Smooth muscle cell (in vitro differentiated cells): ENCODE results near the gene BRIP1. TPM values are rescaled to one million over a fixed set of nuclear protein-coding genes. Genes with fewer than 3 reads are reported as not detected.

Experiments used
- DNase-seq: peaks from one replicate; lab custom pipeline; 2025; ENCODE audit not compliant: unreplicated experiment; lab: John Stamatoyannopoulos, UW
- H2AFZ ChIP-seq: fragments of 200-600 bp; sonication (generic); 2 replicates; pipeline ENCODE4 v1.6.0; 2016; ENCODE audit warnings: antibody characterized with exemption, low read depth, mild to moderate bottlenecking
- H3F3A ChIP-seq: fragments of 200-600 bp; sonication (generic); 2 replicates; pipeline ENCODE4 v1.6.0; 2017; ENCODE audit warnings: antibody characterized with exemption, low read depth
- H3K27ac ChIP-seq: fragments of 200-600 bp; sonication (generic); 2 replicates; pipeline ENCODE4 v1.5.1; 2016; ENCODE audit warnings: low read depth, mild to moderate bottlenecking
- H3K27me3 ChIP-seq: fragments of 200-600 bp; sonication (generic); 2 replicates; pipeline ENCODE4 v1.6.1; 2016; ENCODE audit warnings: low read depth, mild to moderate bottlenecking
- H3K36me3 ChIP-seq: fragments of 200-600 bp; sonication (generic); 2 replicates; pipeline ENCODE4 v1.5.1; 2016; ENCODE audit warnings: low read depth
- H3K4me1 ChIP-seq: fragments of 200-600 bp; sonication (generic); 2 replicates; pipeline ENCODE4 v1.5.1; 2016; ENCODE audit warnings: low read depth
- H3K4me2 ChIP-seq: fragments of 200-600 bp; sonication (generic); 2 replicates; pipeline ENCODE4 v1.6.0; 2016; ENCODE audit warnings: mild to moderate bottlenecking
- H3K4me3 ChIP-seq: fragments of 200-600 bp; sonication (generic); 2 replicates; pipeline ENCODE4 v1.5.1; 2016; ENCODE audit warnings: mild to moderate bottlenecking
- H3K79me2 ChIP-seq: fragments of 200-600 bp; sonication (generic); 2 replicates; pipeline ENCODE4 v1.6.0; 2016; ENCODE audit warnings: low read depth, mild to moderate bottlenecking
- H3K9ac ChIP-seq: fragments of 200-600 bp; sonication (generic); 2 replicates; pipeline ENCODE4 v1.6.0; 2016; ENCODE audit warnings: low read depth
- H3K9me3 ChIP-seq: fragments of 200-600 bp; sonication (generic); replicated peaks from 2 replicates; pipeline ENCODE4 v1.5.1; 2016; ENCODE audit warnings: low read depth
- H4K20me1 ChIP-seq: fragments of 200-600 bp; sonication (generic); 2 replicates; pipeline ENCODE4 v1.6.0; 2016; ENCODE audit warnings: low read depth
- CTCF ChIP-seq: fragments of 200-600 bp; sonication (generic); IDR thresholded peaks from 2 replicates; pipeline ENCODE4 v1.5.1; 2017; ENCODE audit warnings: borderline replicate concordance, mild to moderate bottlenecking, antibody characterized with exemption; ENCODE audit not compliant: insufficient read depth, poor library complexity, severe bottlenecking
- WGBS: methylation state at CpG from one replicate; pipeline ENCODE4 v1.1.7; 2016; ENCODE audit warnings: low lambda C conversion rate; 5-methylcytosine and 5-hydroxymethylcytosine counted together
- polyA plus RNA-seq: library from polyadenylated mRNA; unstranded; fragments of >200 nt; fragmentation: Nextera tagmentation; extraction: Ambion mirVana; gene quantifications from 2 replicates; pipeline ENCODE4 v1.2.1, GENCODE V29; 2016
- total RNA-seq: library from RNA; depleted of rRNA; stranded (reverse); fragments of >200 nt; gene quantifications from 2 replicates; pipeline ENCODE4 v1.2.3, GENCODE V29; 2014

Gene BRIP1
- total and polyA plus RNA-seq, 2 experiments from 2014 or later = 0.71 to 9.1 TPM

GRCh38 chr17:61635913-61636432, 227.4 kb downstream of the BRIP1 start:
- no peak overlapping the region for H3K4me3 ChIP-seq
- H3K4me1 ChIP-seq = no peaks in the 10 kb centered on the region
- H3K27me3 ChIP-seq = peaks cover 9% of the 10 kb centered on the region
- no peak overlapping the region for H3K4me2 ChIP-seq
- no peaks in the 10 kb centered on the region for H3F3A ChIP-seq
- no peaks in the 10 kb centered on the region for H4K20me1 ChIP-seq
- no peak overlapping the region for H2AFZ ChIP-seq
- no peak overlapping the region for H3K9ac ChIP-seq
- no peaks in the 10 kb centered on the region for H3K9me3 ChIP-seq
- no peak overlapping the region for H3K27ac ChIP-seq
- 15% methylated on average over 3 of the region's 3 CpGs for WGBS
- H3K79me2 ChIP-seq = no peaks in the 10 kb centered on the region
- TF ChIP-seq CTCF = peak; percentile 55
- no peaks in the 10 kb centered on the region for H3K36me3 ChIP-seq
- no peak for DNase-seq

DNA sequence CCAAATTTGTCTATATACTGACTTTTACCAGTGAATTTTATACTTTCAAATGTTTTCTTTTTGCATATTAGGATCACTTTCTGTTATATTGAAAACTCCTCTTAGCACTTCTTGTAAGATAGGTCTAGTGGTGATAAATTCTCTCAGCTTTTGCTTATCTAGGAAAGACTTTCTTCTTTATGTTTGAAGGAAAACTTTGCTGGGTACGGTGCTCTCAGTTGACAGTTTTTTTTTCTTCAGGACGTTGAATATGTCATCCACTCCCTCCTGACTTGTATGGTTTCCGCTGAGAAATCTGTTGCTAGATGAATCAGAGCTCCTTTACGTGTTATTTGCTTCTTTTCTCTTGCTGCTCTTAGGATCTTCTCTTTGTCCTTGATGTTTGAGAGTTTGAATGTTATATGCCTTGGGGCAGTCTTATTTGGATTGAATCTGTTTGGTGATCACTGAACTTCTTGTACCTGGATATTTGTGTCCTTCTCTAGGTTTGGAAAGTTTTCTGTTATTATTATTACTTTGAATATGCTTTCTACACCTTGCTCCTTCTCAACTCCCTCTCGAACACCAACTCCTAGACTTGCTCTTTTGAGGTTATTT, 228.3 kb downstream of the BRIP1 start:
- H3F3A ChIP-seq = no peaks in the 10 kb centered on the region
- H3K36me3 ChIP-seq = no peaks in the 10 kb centered on the region
- no peak for DNase-seq
- no peak overlapping the region for H3K27ac ChIP-seq
- H4K20me1 ChIP-seq = no peaks in the 10 kb centered on the region
- no peak overlapping the region for H3K4me3 ChIP-seq
- H3K9me3 ChIP-seq = no peaks in the 10 kb centered on the region
- no peak for TF ChIP-seq CTCF
- H3K4me2 ChIP-seq = no peak overlapping the region
- peaks cover 9% of the 10 kb centered on the region for H3K27me3 ChIP-seq
- no peak overlapping the region for H3K9ac ChIP-seq
- no peak overlapping the region for H2AFZ ChIP-seq
- no peaks in the 10 kb centered on the region for H3K4me1 ChIP-seq
- no peaks in the 10 kb centered on the region for H3K79me2 ChIP-seq
- WGBS = 78% methylated on average over 5 of the region's 5 CpGs

- Histone ChIP-seq H3K4me1 (no peaks in the 10 kb centered on the region), H2AFZ (no peak overlapping the region), H4K20me1 (no peaks in the 10 kb centered on the region), H3K79me2 (no peaks in the 10 kb centered on the region), H3K4me2 (no peak overlapping the region), H3K9ac (no peak overlapping the region), H3K4me3 (no peak overlapping the region), H3K27me3 (peaks cover 9% of the 10 kb centered on the region), H3K36me3 (no peaks in the 10 kb centered on the region), H3F3A (no peaks in the 10 kb centered on the region), H3K27ac (no peak overlapping the region), H3K9me3 (no peaks in the 10 kb centered on the region)
- no peak for DNase-seq
- no peak for TF ChIP-seq CTCF
Measured at GRCh38 chr17:61634011-61634539, 229.3 kb downstream of the BRIP1 start.

- Histone ChIP-seq H3K4me1 (no peaks in the 10 kb centered on the region), H3K4me2 (no peak overlapping the region), H3K27ac (no peak overlapping the region), H3K79me2 (no peaks in the 10 kb centered on the region), H3K36me3 (no peaks in the 10 kb centered on the region), H3K27me3 (no peaks in the 10 kb centered on the region), H3K9ac (no peak overlapping the region), H3F3A (no peaks in the 10 kb centered on the region), H3K4me3 (no peak overlapping the region), H2AFZ (no peak overlapping the region), H3K9me3 (no peaks in the 10 kb centered on the region), H4K20me1 (no peaks in the 10 kb centered on the region)
- no peak for TF ChIP-seq CTCF
- DNase-seq = no peak
- 96% methylated on average over 1 of the region's 1 CpG for WGBS
Measured at GRCh38 chr17:61632826-61633225, 230.5 kb downstream of the BRIP1 start.
